Epithelial cell of proximal tubule (primary cell): ENCODE results near the gene EFCAB5. TPM values are rescaled to one million over a fixed set of nuclear protein-coding genes. Genes with fewer than 3 reads are reported as not detected.

ENCODE experiments used
- DNase-seq: peaks from one replicate; pipeline ENCODE4 v3.0.0-alpha.2; 2011; ENCODE audit warnings: low read depth
- H3K4me3 ChIP-seq: 2 replicates; pipeline ENCODE4 v1.5.1; 2011; ENCODE audit warnings: low read depth, mild to moderate bottlenecking, low read length
- total RNA-seq: library from RNA; depleted of rRNA; stranded (reverse); fragments of >200 nt; gene quantifications from 2 replicates; pipeline ENCODE4 v1.2.3, GENCODE V29; 2015
- TF ChIP-seq, protein P1 (sequence below): conservative IDR thresholded peaks from 2 replicates; pipeline ENCODE4 v1.5.1; 2012; ENCODE audit warnings: low read depth, mild to moderate bottlenecking, low read length

EFCAB5 gene
- total RNA-seq, 1 donor from 2014 or later, result 2.5 TPM

GRCh38 chr17:29909236-29910003, 32.0 kb upstream of the EFCAB5 start:
- DNase-seq, result no peak

GRCh38 chr17:29911641-29912177, 29.7 kb upstream of the EFCAB5 start:
- no peak for DNase-seq
- TF ChIP-seq, protein P1, sequence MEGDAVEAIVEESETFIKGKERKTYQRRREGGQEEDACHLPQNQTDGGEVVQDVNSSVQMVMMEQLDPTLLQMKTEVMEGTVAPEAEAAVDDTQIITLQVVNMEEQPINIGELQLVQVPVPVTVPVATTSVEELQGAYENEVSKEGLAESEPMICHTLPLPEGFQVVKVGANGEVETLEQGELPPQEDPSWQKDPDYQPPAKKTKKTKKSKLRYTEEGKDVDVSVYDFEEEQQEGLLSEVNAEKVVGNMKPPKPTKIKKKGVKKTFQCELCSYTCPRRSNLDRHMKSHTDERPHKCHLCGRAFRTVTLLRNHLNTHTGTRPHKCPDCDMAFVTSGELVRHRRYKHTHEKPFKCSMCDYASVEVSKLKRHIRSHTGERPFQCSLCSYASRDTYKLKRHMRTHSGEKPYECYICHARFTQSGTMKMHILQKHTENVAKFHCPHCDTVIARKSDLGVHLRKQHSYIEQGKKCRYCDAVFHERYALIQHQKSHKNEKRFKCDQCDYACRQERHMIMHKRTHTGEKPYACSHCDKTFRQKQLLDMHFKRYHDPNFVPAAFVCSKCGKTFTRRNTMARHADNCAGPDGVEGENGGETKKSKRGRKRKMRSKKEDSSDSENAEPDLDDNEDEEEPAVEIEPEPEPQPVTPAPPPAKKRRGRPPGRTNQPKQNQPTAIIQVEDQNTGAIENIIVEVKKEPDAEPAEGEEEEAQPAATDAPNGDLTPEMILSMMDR, result no peak

More at GRCh38 chr17:29909236-29910003, 32.0 kb upstream of the EFCAB5 start:
- H3K4me3 ChIP-seq, result no peak overlapping the region
- TF ChIP-seq, protein P1, result no peak

DNA sequence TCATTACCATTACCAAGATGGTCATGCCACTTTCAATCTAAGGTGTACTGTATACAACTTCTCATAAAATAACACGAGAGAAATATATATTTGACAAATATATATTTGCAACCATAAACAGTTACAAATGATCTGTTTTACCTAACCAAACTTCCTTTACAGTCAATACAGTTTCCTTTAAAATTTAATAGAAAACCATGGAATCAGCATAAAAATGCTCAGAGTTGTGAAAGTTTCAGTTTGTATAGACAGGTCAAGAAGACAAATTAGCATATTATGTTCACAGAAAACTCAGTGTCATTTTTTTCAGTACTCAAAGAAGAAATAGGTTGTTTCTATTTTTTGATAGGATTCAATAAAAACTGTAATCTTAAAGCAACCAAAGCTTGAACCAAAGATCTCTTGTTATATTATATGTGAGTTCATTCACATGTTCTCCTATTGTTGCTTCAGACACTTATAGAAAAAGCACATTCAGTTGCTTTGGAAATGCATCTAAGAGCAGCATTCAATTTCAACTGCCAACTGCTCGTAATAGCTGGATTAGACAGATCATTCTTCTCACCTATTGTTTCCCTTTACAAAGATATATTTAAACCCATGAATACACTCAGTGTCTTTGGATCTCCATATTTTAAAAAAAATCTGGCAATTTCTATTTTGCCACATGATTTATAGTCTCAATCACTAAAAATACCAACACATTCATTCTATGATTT, 26.5 kb upstream of the EFCAB5 start:
- no peak for DNase-seq
- no peak overlapping the region for H3K4me3 ChIP-seq
- TF ChIP-seq, protein P1, result no peak

More at GRCh38 chr17:29911641-29912177, 29.7 kb upstream of the EFCAB5 start:
- no peak overlapping the region for H3K4me3 ChIP-seq

- TF ChIP-seq, protein P1, result no peak
- no peak for DNase-seq
- H3K4me3 ChIP-seq, result no peak overlapping the region
Measured at GRCh38 chr17:29918016-29918415, 23.4 kb upstream of the EFCAB5 start.

DNA sequence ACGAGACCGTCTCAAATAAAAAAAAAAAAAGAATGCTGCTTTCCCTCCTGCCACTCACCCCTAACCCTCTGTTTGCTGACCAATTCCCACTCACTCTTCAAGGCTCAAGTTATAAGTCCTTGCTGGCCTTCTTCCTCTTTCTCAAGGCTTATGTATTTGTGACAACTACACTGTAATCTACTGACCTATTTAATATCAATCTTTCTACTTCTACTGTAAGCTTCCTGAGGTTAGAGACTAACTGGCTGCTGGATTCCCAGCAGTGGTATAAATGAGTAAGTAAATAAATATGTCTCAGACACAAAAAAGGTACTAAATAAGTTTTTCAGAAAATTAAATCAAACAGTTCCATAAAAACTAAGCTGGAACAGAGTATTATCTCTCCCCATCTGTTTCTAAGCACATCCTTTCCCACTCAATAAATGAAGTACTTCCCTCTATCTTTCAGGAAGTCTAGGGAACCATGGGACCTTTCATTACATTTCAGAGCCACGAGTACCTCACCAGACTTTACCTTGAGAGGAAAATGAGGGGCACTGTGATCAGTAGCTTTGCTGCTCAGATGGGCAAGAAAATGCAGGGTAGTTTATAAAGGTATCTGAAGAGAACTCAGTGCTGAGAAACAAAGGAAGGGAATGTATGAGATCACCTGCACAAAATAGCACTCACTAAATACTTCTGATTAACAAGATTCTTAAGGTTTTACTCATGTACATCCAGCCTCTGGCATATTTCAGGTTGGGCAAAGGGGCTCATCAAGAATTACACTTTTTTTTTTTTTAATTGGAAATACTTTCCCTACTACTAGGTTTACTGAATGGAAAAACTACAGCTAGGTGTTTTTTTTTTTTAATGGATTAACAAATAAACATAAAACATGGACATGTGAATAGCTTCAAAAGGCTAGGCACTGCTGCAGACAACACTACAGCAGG, 22.2 kb upstream of the EFCAB5 start:
- H3K4me3 ChIP-seq, result no peak overlapping the region
- TF ChIP-seq, protein P1, result no peak
- DNase-seq, result peak; percentile 88

GRCh38 chr17:29924786-29925185, 16.6 kb upstream of the EFCAB5 start:
- H3K4me3 ChIP-seq, result no peak overlapping the region
- TF ChIP-seq, protein P1, result no peak
- no peak for DNase-seq
